ENCODE measurements around the gene CCDC148.

The CCDC148 gene

GRCh38 chr2:158172719-158173118, 283.8 kb downstream of the CCDC148 start:
- no peak for DNase-seq (ENCODE audit: low read depth in 2 of 2)

- DNase-seq (ENCODE audit: low read depth in 2 of 2) = no peak
Measured at GRCh38 chr2:158154596-158154995, 302.0 kb downstream of the CCDC148 start.

GRCh38 chr2:158153270-158154015, 303.1 kb downstream of the CCDC148 start:
- no peak for DNase-seq (ENCODE audit: low read depth in 2 of 2)

- no peak for DNase-seq (ENCODE audit: low read depth in 2 of 2)
Measured at GRCh38 chr2:158144914-158145625, 311.5 kb downstream of the CCDC148 start.

GRCh38 chr2:158143703-158144360, 312.7 kb downstream of the CCDC148 start:
- no peak for DNase-seq (ENCODE audit: low read depth in 2 of 2)

- DNase-seq (ENCODE audit: low read depth in 2 of 2) = no peak
Measured at GRCh38 chr2:158142568-158143332, 313.8 kb downstream of the CCDC148 start.

GRCh38 chr2:158142165-158142564, 314.4 kb downstream of the CCDC148 start:
- DNase-seq (ENCODE audit: low read depth in 2 of 2) = no peak

- no peak for DNase-seq (ENCODE audit: low read depth in 2 of 2)
Measured at GRCh38 chr2:158140201-158140600, 316.4 kb downstream of the CCDC148 start.

GRCh38 chr2:158138255-158138654, 318.3 kb downstream of the CCDC148 start:
- no peak for DNase-seq (ENCODE audit: low read depth in 2 of 2)

- DNase-seq (ENCODE audit: low read depth in 2 of 2) = no peak
Measured at GRCh38 chr2:158135096-158135495, 321.5 kb downstream of the CCDC148 start.

- DNase-seq (ENCODE audit: low read depth in 2 of 2) = no peak
Measured at GRCh38 chr2:158134655-158135054, 321.9 kb downstream of the CCDC148 start.

- no peak for DNase-seq (ENCODE audit: low read depth in 2 of 2)
Measured at GRCh38 chr2:158134055-158134454, 322.5 kb downstream of the CCDC148 start.

- DNase-seq (ENCODE audit: low read depth in 2 of 2) = no peak
Measured at GRCh38 chr2:158131919-158132566, 324.5 kb downstream of the CCDC148 start.

GRCh38 chr2:158131483-158131912, 325.1 kb downstream of the CCDC148 start:
- no peak for DNase-seq (ENCODE audit: low read depth in 2 of 2)

GRCh38 chr2:158130832-158131473, 325.6 kb downstream of the CCDC148 start:
- DNase-seq (ENCODE audit: low read depth in 2 of 2) = no peak

GRCh38 chr2:158129037-158129436, 327.5 kb downstream of the CCDC148 start:
- DNase-seq (ENCODE audit: low read depth in 2 of 2) = no peak

GRCh38 chr2:158128168-158128973, 328.2 kb downstream of the CCDC148 start:
- DNase-seq (ENCODE audit: low read depth in 2 of 2) = no peak

GRCh38 chr2:158127380-158127804, 329.2 kb downstream of the CCDC148 start:
- DNase-seq (ENCODE audit: low read depth in 2 of 2) = no peak

- no peak for DNase-seq (ENCODE audit: low read depth in 2 of 2)
Measured at GRCh38 chr2:158125756-158126498, 330.6 kb downstream of the CCDC148 start.

Data from stimulated activated CD8-positive, alpha-beta memory T cell treated with anti-CD3 and anti-CD28 coated beads, Interleukin-15, amount 100 ng/mL, for 4 hours (primary cell).